ENCODE measurements around the gene G6PC3.

Gene G6PC3

GRCh38 chr17:44077595-44077909 lies 7.0 kb downstream of the G6PC3 start:
- no peak for TF ChIP-seq CTCF (IDR thresholded peaks at IDR 0.05)
- Histone ChIP-seq H3K4me1 (no peaks in the 10 kb centered on the region), H3K79me2 (peaks cover 14% of the 10 kb centered on the region), H3K9me3 (ENCODE audit: control insufficient read depth, low read length) (no peaks in the 10 kb centered on the region), H3K4me3 (ENCODE audit: low read depth, low read length) (no peak overlapping the region), H3K4me2 (ENCODE audit: low read length) (no peak overlapping the region), H2AFZ (no peak overlapping the region), H3K27me3 (ENCODE audit: control insufficient read depth, insufficient read depth, low read length) (no peaks in the 10 kb centered on the region), H3K9ac (no peak overlapping the region), H3K27ac (no peak overlapping the region), H3K36me3 (ENCODE audit: control insufficient read depth, insufficient read depth, low read length) (no peaks in the 10 kb centered on the region)

GRCh38 chr17:44078412-44078811 lies 7.9 kb downstream of the G6PC3 start:
- H3K4me1 ChIP-seq = no peaks in the 10 kb centered on the region
- no peaks in the 10 kb centered on the region for H3K27me3 ChIP-seq (ENCODE audit: control insufficient read depth, insufficient read depth, low read length)
- no peak overlapping the region for H3K27ac ChIP-seq
- H3K4me2 ChIP-seq (ENCODE audit: low read length) = no peak overlapping the region
- no peaks in the 10 kb centered on the region for H3K36me3 ChIP-seq (ENCODE audit: control insufficient read depth, insufficient read depth, low read length)
- H3K9me3 ChIP-seq (ENCODE audit: control insufficient read depth, low read length) = no peaks in the 10 kb centered on the region
- no peak for TF ChIP-seq CTCF (IDR thresholded peaks at IDR 0.05)
- no peak overlapping the region for H2AFZ ChIP-seq
- H3K79me2 ChIP-seq = peaks cover 6% of the 10 kb centered on the region
- H3K4me3 ChIP-seq (ENCODE audit: low read depth, low read length) = no peak overlapping the region
- H3K9ac ChIP-seq = no peak overlapping the region

GRCh38 chr17:44079877-44080821 lies 9.6 kb downstream of the G6PC3 start:
- no peak for TF ChIP-seq CTCF (IDR thresholded peaks at IDR 0.05)
- Histone ChIP-seq H3K79me2 (peaks cover 4% of the 10 kb centered on the region), H3K4me1 (no peaks in the 10 kb centered on the region), H3K36me3 (ENCODE audit: control insufficient read depth, insufficient read depth, low read length) (no peaks in the 10 kb centered on the region), H3K9ac (no peak overlapping the region), H3K27me3 (ENCODE audit: control insufficient read depth, insufficient read depth, low read length) (no peaks in the 10 kb centered on the region), H3K9me3 (ENCODE audit: control insufficient read depth, low read length) (no peaks in the 10 kb centered on the region), H2AFZ (no peak overlapping the region), H3K4me3 (ENCODE audit: low read depth, low read length) (no peak overlapping the region), H3K4me2 (ENCODE audit: low read length) (no peak overlapping the region), H3K27ac (no peak overlapping the region)

GRCh38 chr17:44081681-44082080 lies 11.1 kb downstream of the G6PC3 start:
- no peak for TF ChIP-seq CTCF (IDR thresholded peaks at IDR 0.05)
- Histone ChIP-seq H3K36me3 (ENCODE audit: control insufficient read depth, insufficient read depth, low read length) (no peaks in the 10 kb centered on the region), H3K4me1 (no peaks in the 10 kb centered on the region), H3K9me3 (ENCODE audit: control insufficient read depth, low read length) (no peaks in the 10 kb centered on the region), H3K4me2 (ENCODE audit: low read length) (no peak overlapping the region), H3K27ac (no peak overlapping the region), H2AFZ (no peak overlapping the region), H3K4me3 (ENCODE audit: low read depth, low read length) (no peak overlapping the region), H3K9ac (no peak overlapping the region), H3K79me2 (peaks cover 4% of the 10 kb centered on the region), H3K27me3 (ENCODE audit: control insufficient read depth, insufficient read depth, low read length) (no peaks in the 10 kb centered on the region)
